NB4 (cell line): Measurements from ENCODE around the gene IMMP2L.
"Not testable (repeated sequence)": the region's sequence is repeated elsewhere in the genome, so short reads cannot be mapped to it uniquely, and the experiment has no call there.

Experiments
- DNase-seq: peaks from one replicate; pipeline ENCODE4 v3.0.0; 2010; ENCODE audit warnings: low read depth
- H3K4me3 ChIP-seq: one replicate; pipeline ENCODE4 v1.5.1; 2011; ENCODE audit warnings: mild to moderate bottlenecking, low read depth, low read length, moderate library complexity
- CTCF ChIP-seq: IDR thresholded peaks from one replicate; pipeline ENCODE4 v1.5.1; 2012; ENCODE audit warnings: low read depth, low read length
- MAX ChIP-seq: IDR thresholded peaks from 2 replicates; pipeline ENCODE4 v1.6.1; 2011; ENCODE audit warnings: low read depth, low read length
- MYC ChIP-seq: IDR thresholded peaks from 2 replicates; pipeline ENCODE4 v1.6.1; 2011; ENCODE audit warnings: low read depth, low read length
- POLR2A ChIP-seq: IDR thresholded peaks from 2 replicates; pipeline ENCODE4 v1.6.1; 2011; ENCODE audit warnings: mild to moderate bottlenecking; ENCODE audit not compliant: insufficient read length; ENCODE audit errors: extremely low read depth

The IMMP2L gene

GRCh38 chr7:111561904-111562732 is at the start of gene IMMP2L:
Gene IMMP2L (minus strand): TSS chr7:111562492.
- DNase-seq, result peak; percentile 91
- peak within 1 kb of the TSS; percentile 81 for H3K4me3 ChIP-seq
- TF ChIP-seq MYC, result peak; percentile 81
- peak; percentile 34 for TF ChIP-seq CTCF
- TF ChIP-seq POLR2A, result peak; percentile 83
- peak; percentile 96 for TF ChIP-seq MAX

- peak; percentile 4 for DNase-seq
- not testable (repeated sequence) for H3K4me3 ChIP-seq
Measured at GRCh38 chr7:111609483-111610254, 47.4 kb upstream of the IMMP2L start.

- no peak overlapping the region for H3K4me3 ChIP-seq
- no peak for DNase-seq
- TF ChIP-seq POLR2A (no peak), CTCF (no peak), MYC (no peak), MAX (no peak)
Measured at GRCh38 chr7:111607621-111608020, 45.3 kb upstream of the IMMP2L start.

GRCh38 chr7:111605246-111605645 is 43.0 kb upstream of the IMMP2L start:
- TF ChIP-seq POLR2A, result no peak
- no peak for TF ChIP-seq MYC
- TF ChIP-seq CTCF, result no peak
- no peak for TF ChIP-seq MAX
- DNase-seq, result no peak
- no peak overlapping the region for H3K4me3 ChIP-seq

GRCh38 chr7:111600091-111600490 is 37.8 kb upstream of the IMMP2L start:
- no peak for TF ChIP-seq MYC
- H3K4me3 ChIP-seq, result no peak overlapping the region
- no peak for DNase-seq

GRCh38 chr7:111595780-111596179 is 33.5 kb upstream of the IMMP2L start:
- no peak for DNase-seq
- TF ChIP-seq POLR2A (no peak), MYC (no peak), CTCF (no peak), MAX (no peak)
- no peak overlapping the region for H3K4me3 ChIP-seq
